ENCODE data around the gene AUTS2.

AUTS2 gene

DNA sequence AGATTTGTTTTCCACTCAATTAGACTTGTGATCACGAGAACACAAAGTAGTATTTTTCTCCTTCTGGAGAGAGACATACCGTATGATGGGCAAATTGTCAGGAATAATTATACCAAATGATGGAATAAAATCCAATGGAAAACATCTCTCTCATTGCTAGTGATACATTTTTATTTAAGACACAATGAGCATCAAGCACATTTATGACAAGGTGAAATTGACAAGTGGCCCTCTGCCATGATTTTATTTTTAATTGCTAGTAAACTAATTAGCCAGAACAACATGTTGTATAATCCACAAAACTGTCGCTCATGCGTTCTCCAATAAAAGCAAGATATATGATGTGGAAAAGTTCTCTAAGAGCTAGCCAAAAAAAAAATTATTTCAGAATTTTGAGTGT is 620.8 kb downstream of the AUTS2 start:
- no peak for DNase-seq (ENCODE audit: low read depth in 2 of 2)
- no peak overlapping the region for H3K4me3 ChIP-seq (replicated peaks in 1 of 2; ENCODE audit: low read depth in 2 of 2, low read length in 2 of 2)
- TF ChIP-seq CTCF (IDR thresholded peaks at IDR 0.05; ENCODE audit: low read depth, low read length): no peak

GRCh38 chr7:70229242-70229641 is 631.0 kb downstream of the AUTS2 start:
- no peak for DNase-seq (ENCODE audit: low read depth in 2 of 2)
- TF ChIP-seq CTCF (IDR thresholded peaks at IDR 0.05; ENCODE audit: low read depth, low read length): no peak

GRCh38 chr7:70230761-70231160 is 632.5 kb downstream of the AUTS2 start:
- no peak for TF ChIP-seq CTCF (IDR thresholded peaks at IDR 0.05; ENCODE audit: low read depth, low read length)
- H3K4me3 ChIP-seq (replicated peaks in 1 of 2; ENCODE audit: low read depth in 2 of 2, low read length in 2 of 2): no peak overlapping the region

More at GRCh38 chr7:70229242-70229641, 631.0 kb downstream of the AUTS2 start:
- no peak overlapping the region for H3K4me3 ChIP-seq (replicated peaks in 1 of 2; ENCODE audit: low read depth in 2 of 2, low read length in 2 of 2)

DNA sequence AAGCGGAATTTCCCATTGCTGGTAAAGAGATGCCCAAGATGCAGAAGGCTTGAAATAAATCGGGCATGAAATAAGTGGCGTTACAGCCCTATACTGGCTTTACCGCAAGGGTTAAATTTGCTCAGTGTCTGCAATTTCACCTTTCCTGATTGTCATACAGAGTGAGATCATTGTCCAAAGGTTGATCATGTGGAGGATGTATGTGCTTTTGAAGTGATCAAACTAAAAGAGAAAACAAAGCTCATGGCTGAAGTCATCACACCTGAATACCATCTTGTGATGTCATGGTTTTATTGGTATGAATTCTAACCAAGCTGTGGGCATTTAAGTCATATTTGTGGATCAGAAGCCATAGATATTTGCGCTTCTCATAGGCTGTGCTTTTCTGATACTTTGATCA is 635.5 kb downstream of the AUTS2 start:
- H3K4me3 ChIP-seq (replicated peaks in 1 of 2; ENCODE audit: low read depth in 2 of 2, low read length in 2 of 2): no peak overlapping the region
- DNase-seq (ENCODE audit: low read depth in 2 of 2): no peak
- TF ChIP-seq CTCF (IDR thresholded peaks at IDR 0.05; ENCODE audit: low read depth, low read length): no peak

More at GRCh38 chr7:70230761-70231160, 632.5 kb downstream of the AUTS2 start:
- DNase-seq (ENCODE audit: low read depth in 2 of 2): no peak

GRCh38 chr7:70237256-70237655 is 639.0 kb downstream of the AUTS2 start:
- no peak overlapping the region for H3K4me3 ChIP-seq (replicated peaks in 1 of 2; ENCODE audit: low read depth in 2 of 2, low read length in 2 of 2)
- no peak for TF ChIP-seq CTCF (IDR thresholded peaks at IDR 0.05; ENCODE audit: low read depth, low read length)
- DNase-seq (ENCODE audit: low read depth in 2 of 2): no peak

DNA sequence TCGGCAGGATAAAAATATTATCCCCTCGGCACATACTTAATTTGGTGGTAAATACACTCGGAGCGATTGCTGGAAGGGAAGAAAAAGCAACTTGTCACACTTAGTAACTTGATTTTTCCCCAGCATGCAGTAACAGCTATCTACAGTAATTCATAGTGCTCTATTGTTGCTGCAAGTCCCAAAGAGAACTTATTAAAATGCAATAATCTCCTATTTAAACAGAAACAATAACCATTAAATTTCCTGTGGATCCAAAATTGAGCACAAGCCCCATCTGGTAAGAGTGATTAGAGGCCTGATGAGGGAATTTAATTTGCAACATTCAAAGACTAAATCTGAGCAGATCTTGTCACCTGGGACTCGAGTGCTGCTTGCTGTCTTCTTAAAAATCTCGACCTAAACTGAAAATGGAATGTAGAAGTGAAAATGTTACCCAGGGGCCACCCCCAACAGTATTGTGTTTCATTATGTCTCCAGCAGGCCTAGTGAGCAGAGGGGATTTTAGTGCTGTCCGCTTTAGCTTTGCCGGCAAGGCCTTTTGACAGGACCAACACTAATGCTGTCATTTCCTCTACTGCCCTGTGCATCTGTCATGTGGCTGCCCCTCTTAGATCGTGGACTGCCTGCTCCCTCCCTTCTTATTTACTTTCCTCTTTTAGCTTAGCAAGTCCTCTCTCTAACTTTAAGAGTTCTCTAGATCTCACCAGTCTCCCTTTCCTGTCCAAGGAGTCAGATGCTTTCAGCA is 639.7 kb downstream of the AUTS2 start:
- no peak for DNase-seq (ENCODE audit: low read depth in 2 of 2)
- no peak overlapping the region for H3K4me3 ChIP-seq (replicated peaks in 1 of 2; ENCODE audit: low read depth in 2 of 2, low read length in 2 of 2)
- TF ChIP-seq CTCF (IDR thresholded peaks at IDR 0.05; ENCODE audit: low read depth, low read length): no peak

DNA sequence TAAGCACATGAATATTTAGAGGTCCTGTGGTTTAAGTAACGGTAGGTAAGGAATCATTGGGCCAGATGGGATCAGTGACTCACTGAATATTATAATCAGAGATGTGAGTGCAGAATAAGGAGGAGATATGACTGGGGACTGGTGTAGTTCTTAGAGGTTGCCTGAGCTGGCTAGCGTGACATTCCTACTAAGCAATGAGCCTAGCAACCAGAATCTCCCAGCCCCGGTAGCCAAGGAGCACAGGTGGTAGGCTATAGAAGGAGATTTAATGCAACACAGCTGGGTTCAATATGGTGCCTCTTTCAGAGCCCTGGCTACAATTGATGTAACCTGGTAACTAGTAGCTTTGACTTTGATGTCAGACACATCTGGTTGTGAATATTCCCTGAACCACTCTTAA is 641.6 kb downstream of the AUTS2 start:
- no peak overlapping the region for H3K4me3 ChIP-seq (replicated peaks in 1 of 2; ENCODE audit: low read depth in 2 of 2, low read length in 2 of 2)
- no peak for DNase-seq (ENCODE audit: low read depth in 2 of 2)
- TF ChIP-seq CTCF (IDR thresholded peaks at IDR 0.05; ENCODE audit: low read depth, low read length): no peak
